KG1 (cell line): Measurements from ENCODE around the gene ZNF772.

ENCODE experiments used
- DNase-seq: peaks from one replicate; lab custom pipeline; 2025; lab: John Stamatoyannopoulos, UW

Gene ZNF772

GRCh38 chr19:57435062-57435978 lies 42.0 kb downstream of the ZNF772 start, which contains the start of gene ZNF749:
Gene ZNF749, plus strand, starts transcription at chr19:57435325. Its CDS starts 254 bp downstream, at chr19:57435579.
- DNase-seq = peak; percentile 95

GRCh38 chr19:57434386-57435061 lies 42.8 kb downstream of the ZNF772 start:
- no peak for DNase-seq

- DNase-seq = no peak
These were observed 56.3 kb downstream of the ZNF772 start for GRCh38 chr19:57421037-57421436.

GRCh38 chr19:57419439-57419838 lies 57.9 kb downstream of the ZNF772 start:
- DNase-seq = no peak
